ENCODE results near the gene HOXA7. TPM values are rescaled to one million over a fixed set of nuclear protein-coding genes. Genes with fewer than 3 reads are reported as not detected.

HOXA7 gene
- total and polyA plus RNA-seq, 4 experiments from 2014 or later = not detected

- Mint-ChIP-seq H3K4me1 (peaks cover 0 to 5% (median 3%) of the 10 kb centered on the region in 4 donors), H3K4me3 (peak overlapping the region in 2 of 8 donors; percentile 18 to 52), H3K27ac (no peak overlapping the region), H3K36me3 (no peaks in the 10 kb centered on the region), H3K27me3 (peaks cover 22 to 37% of the 10 kb centered on the region in 2 donors), H3K9me3 (no peaks in the 10 kb centered on the region)
- Histone ChIP-seq H3K4me1 (ENCODE audit: insufficient read depth, low read length) (no peaks in the 10 kb centered on the region), H3K36me3 (ENCODE audit: insufficient read depth, low read length) (no peaks in the 10 kb centered on the region), H3K27ac (ENCODE audit: low read depth, low read length) (no peak overlapping the region), H3K9me3 (ENCODE audit: control insufficient read depth in 1 of 2, low read length in 2 of 2) (no peaks in the 10 kb centered on the region), H3K27me3 (ENCODE audit: insufficient read depth, low read length) (peaks cover 16% of the 10 kb centered on the region), H3K4me3 (ENCODE audit: low read length in 2 of 2) (no peak overlapping the region)
- no peak for DNase-seq
- intact Hi-C loops (cut with micrococcal nuclease) = no loop called here
- POLR2A ChIA-PET (ENCODE audit: partially characterized antibody) = no interaction called here
- CTCF ChIA-PET (ENCODE audit: partially characterized antibody) = no interaction called here
Measured at GRCh38 chr7:27142580-27143022, 13.9 kb downstream of the HOXA7 start.

DNA sequence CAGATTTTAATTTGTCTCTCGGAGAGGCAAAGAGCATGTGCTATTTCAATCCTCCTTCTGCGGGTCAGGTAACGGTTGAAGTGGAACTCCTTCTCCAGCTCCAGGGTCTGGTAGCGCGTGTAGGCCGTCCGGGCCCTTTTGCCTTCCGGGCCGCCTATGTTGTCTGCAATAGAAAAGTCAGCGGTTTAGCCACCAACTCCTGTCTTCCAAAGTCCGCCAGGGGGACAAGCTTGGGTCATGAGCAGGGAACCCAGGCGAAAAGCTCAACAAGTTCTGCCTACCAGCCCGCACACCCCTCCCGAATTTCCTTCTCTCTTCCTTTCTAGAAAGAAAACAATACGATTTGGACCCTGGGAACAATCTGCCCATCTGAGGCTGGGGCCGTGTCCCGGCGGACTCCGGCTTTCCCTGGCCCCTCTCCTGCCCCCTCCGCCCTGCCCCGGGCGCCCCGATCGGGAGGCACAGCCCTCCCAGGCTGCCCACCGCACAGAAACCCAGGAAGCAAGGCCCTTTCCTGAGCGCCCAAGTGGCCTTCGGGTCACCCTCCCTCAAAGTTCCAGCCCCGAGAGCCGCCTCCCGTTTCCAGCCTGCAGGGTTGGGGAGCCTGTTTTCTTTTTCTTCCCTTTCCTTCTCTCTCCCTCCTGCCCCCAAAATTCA, 14.4 kb downstream of the HOXA7 start:
- intact Hi-C loops (cut with micrococcal nuclease) = no loop called here
- no peaks in the 10 kb centered on the region for H3K4me1 ChIP-seq (ENCODE audit: insufficient read depth, low read length)
- Mint-ChIP-seq H3K9me3 (no peaks in the 10 kb centered on the region), H3K27me3 (peaks cover 21 to 37% of the 10 kb centered on the region in 2 donors), H3K4me1 (peaks cover 0 to 2% (median under 1%) of the 10 kb centered on the region in 4 donors), H3K4me3 (no peak overlapping the region), H3K36me3 (no peaks in the 10 kb centered on the region), H3K27ac (no peak overlapping the region)
- CTCF ChIA-PET (ENCODE audit: partially characterized antibody) = interaction anchor here (0.9 to 2.8 kb wide), 3 partner anchors 8 to 1245 kb away, joined by 3 to 17 read pairs (median 4); no protein-coding TSS in a partner anchor
- H3K27me3 ChIP-seq (ENCODE audit: insufficient read depth, low read length) = peaks cover 15% of the 10 kb centered on the region
- no peaks in the 10 kb centered on the region for H3K36me3 ChIP-seq (ENCODE audit: insufficient read depth, low read length)
- H3K27ac ChIP-seq (ENCODE audit: low read depth, low read length) = no peak overlapping the region
- no peak for DNase-seq
- no peak overlapping the region for H3K4me3 ChIP-seq (ENCODE audit: low read length in 2 of 2)
- H3K9me3 ChIP-seq (ENCODE audit: control insufficient read depth in 1 of 2, low read length in 2 of 2) = no peaks in the 10 kb centered on the region
- POLR2A ChIA-PET (ENCODE audit: partially characterized antibody) = no interaction called here

DNA sequence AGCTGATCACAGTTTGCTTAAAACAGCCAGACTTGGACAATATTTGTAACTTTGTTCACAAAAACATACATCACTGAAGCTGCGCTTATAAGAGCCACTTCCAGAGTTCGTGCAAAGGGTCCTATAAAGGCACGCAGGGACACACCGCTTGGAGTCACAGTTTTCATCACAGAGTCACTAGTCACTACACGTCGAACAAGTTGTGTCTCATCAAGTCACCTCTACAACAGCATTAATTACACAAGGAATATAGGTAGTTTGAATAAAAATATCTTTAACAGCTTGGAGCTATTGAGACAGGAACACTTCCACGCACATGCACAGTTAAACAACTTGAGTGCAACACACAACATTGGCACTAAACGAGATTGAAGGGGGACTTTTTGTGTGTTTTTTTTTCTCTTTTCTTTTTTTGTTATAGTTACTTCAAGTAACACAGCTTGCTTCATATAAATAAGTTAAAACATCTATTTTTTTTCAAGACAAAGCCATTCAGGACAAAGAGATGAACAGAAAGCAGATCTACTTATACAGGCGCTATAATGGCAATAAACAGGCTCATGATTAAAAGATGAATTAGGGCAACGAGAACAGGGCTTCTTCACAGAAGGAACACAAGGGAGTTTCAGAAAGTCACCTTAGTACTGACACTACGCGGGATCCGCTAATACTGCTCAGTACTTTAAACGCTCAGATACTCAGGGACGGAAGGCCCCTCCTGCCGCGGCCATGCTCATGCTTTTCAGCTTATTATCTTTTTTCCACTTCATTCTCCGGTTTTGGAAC, 15.1 kb downstream of the HOXA7 start:
- Mint-ChIP-seq H3K4me1 (no peaks in the 10 kb centered on the region), H3K27ac (no peak overlapping the region), H3K27me3 (peaks cover 17 to 35% of the 10 kb centered on the region in 2 donors), H3K4me3 (no peak overlapping the region), H3K9me3 (no peaks in the 10 kb centered on the region), H3K36me3 (no peaks in the 10 kb centered on the region)
- no peak overlapping the region for H3K27ac ChIP-seq (ENCODE audit: low read depth, low read length)
- H3K4me1 ChIP-seq (ENCODE audit: insufficient read depth, low read length) = no peaks in the 10 kb centered on the region
- POLR2A ChIA-PET (ENCODE audit: partially characterized antibody) = no interaction called here
- H3K27me3 ChIP-seq (ENCODE audit: insufficient read depth, low read length) = peaks cover 14% of the 10 kb centered on the region
- intact Hi-C loops (cut with micrococcal nuclease) = no loop called here
- CTCF ChIA-PET (ENCODE audit: partially characterized antibody) = interaction anchor here (0.6 to 2.8 kb wide), 5 partner anchors 9 to 1245 kb away, joined by 3 to 17 read pairs (median 3); no protein-coding TSS in a partner anchor
- DNase-seq = no peak
- H3K9me3 ChIP-seq (ENCODE audit: control insufficient read depth in 1 of 2, low read length in 2 of 2) = no peaks in the 10 kb centered on the region
- H3K4me3 ChIP-seq (ENCODE audit: low read length in 2 of 2) = no peak overlapping the region
- H3K36me3 ChIP-seq (ENCODE audit: insufficient read depth, low read length) = no peaks in the 10 kb centered on the region

- Histone ChIP-seq H3K27ac (ENCODE audit: low read depth, low read length) (no peak overlapping the region), H3K9me3 (ENCODE audit: control insufficient read depth in 1 of 2, low read length in 2 of 2) (no peaks in the 10 kb centered on the region), H3K27me3 (ENCODE audit: insufficient read depth, low read length) (peaks cover 9% of the 10 kb centered on the region), H3K4me1 (ENCODE audit: insufficient read depth, low read length) (no peaks in the 10 kb centered on the region), H3K36me3 (ENCODE audit: insufficient read depth, low read length) (no peaks in the 10 kb centered on the region), H3K4me3 (ENCODE audit: low read length in 2 of 2) (no peak overlapping the region)
- intact Hi-C loops (cut with micrococcal nuclease) = no loop called here
- no peak for DNase-seq
- no peaks in the 10 kb centered on the region for H3K36me3 Mint-ChIP-seq
- no peaks in the 10 kb centered on the region for H3K4me1 Mint-ChIP-seq
- peaks cover 23 to 38% of the 10 kb centered on the region in 2 donors for H3K27me3 Mint-ChIP-seq
- H3K27ac Mint-ChIP-seq = no peak overlapping the region
- H3K4me3 Mint-ChIP-seq = no peak overlapping the region
- ChIA-PET CTCF (ENCODE audit: partially characterized antibody) (interaction anchor here (0.6 to 2.8 kb wide), 3 partner anchors 10 to 42 kb away, joined by 3 to 17 read pairs (median 4); no protein-coding TSS in a partner anchor), POLR2A (ENCODE audit: partially characterized antibody) (no interaction called here)
- no peaks in the 10 kb centered on the region for H3K9me3 Mint-ChIP-seq
Measured at GRCh38 chr7:27140126-27140857, 16.2 kb downstream of the HOXA7 start.

GRCh38 chr7:27139334-27140125, 16.9 kb downstream of the HOXA7 start:
- peaks cover 30 to 36% of the 10 kb centered on the region in 2 donors for H3K27me3 Mint-ChIP-seq
- CTCF ChIA-PET (ENCODE audit: partially characterized antibody) = interaction anchor here (2.8 kb wide), 1 partner anchor 11 kb away, joined by 17 read pairs; no protein-coding TSS in a partner anchor

DNA sequence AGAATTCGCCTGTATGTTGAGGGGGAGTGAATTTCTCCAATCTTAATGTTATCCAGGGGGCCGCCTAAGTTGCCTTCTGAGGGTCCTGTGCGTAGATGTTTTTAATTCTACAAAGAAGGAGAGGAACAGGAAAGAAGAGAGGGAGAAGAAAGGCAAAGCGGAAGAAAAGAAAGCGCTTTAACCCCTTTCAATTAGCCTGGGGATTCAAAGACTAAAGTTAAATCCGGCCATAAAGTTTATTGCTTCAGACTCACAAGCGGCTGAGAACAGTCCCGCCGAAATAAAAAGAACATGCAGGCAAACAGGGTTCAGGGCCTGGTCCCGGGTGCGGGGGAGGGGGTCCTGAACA, 17.5 kb downstream of the HOXA7 start:
- Mint-ChIP-seq H3K36me3 (no peaks in the 10 kb centered on the region), H3K27ac (no peak overlapping the region), H3K4me3 (no peak overlapping the region), H3K4me1 (no peaks in the 10 kb centered on the region), H3K9me3 (no peaks in the 10 kb centered on the region), H3K27me3 (peaks cover 32 to 40% of the 10 kb centered on the region in 2 donors)
- no peaks in the 10 kb centered on the region for H3K9me3 ChIP-seq (ENCODE audit: control insufficient read depth in 1 of 2, low read length in 2 of 2)
- peaks cover 9% of the 10 kb centered on the region for H3K27me3 ChIP-seq (ENCODE audit: insufficient read depth, low read length)
- ChIA-PET POLR2A (ENCODE audit: partially characterized antibody) (no interaction called here), CTCF (ENCODE audit: partially characterized antibody) (no interaction called here)
- intact Hi-C loops (cut with micrococcal nuclease) = no loop called here
- H3K27ac ChIP-seq (ENCODE audit: low read depth, low read length) = no peak overlapping the region
- H3K4me3 ChIP-seq (ENCODE audit: low read length in 2 of 2) = no peak overlapping the region
- DNase-seq = no peak
- no peaks in the 10 kb centered on the region for H3K4me1 ChIP-seq (ENCODE audit: insufficient read depth, low read length)
- H3K36me3 ChIP-seq (ENCODE audit: insufficient read depth, low read length) = no peaks in the 10 kb centered on the region

More at GRCh38 chr7:27139334-27140125, 16.9 kb downstream of the HOXA7 start:
- Mint-ChIP-seq H3K4me1 (no peaks in the 10 kb centered on the region), H3K4me3 (no peak overlapping the region), H3K9me3 (no peaks in the 10 kb centered on the region), H3K36me3 (no peaks in the 10 kb centered on the region), H3K27ac (no peak overlapping the region)
- Histone ChIP-seq H3K36me3 (ENCODE audit: insufficient read depth, low read length) (no peaks in the 10 kb centered on the region), H3K4me3 (ENCODE audit: low read length in 2 of 2) (no peak overlapping the region), H3K27me3 (ENCODE audit: insufficient read depth, low read length) (peaks cover 9% of the 10 kb centered on the region), H3K27ac (ENCODE audit: low read depth, low read length) (no peak overlapping the region), H3K4me1 (ENCODE audit: insufficient read depth, low read length) (no peaks in the 10 kb centered on the region), H3K9me3 (ENCODE audit: control insufficient read depth in 1 of 2, low read length in 2 of 2) (no peaks in the 10 kb centered on the region)
- POLR2A ChIA-PET (ENCODE audit: partially characterized antibody) = no interaction called here
- peak in 1 of 5 donors; percentile 36 for DNase-seq
- intact Hi-C loops (cut with micrococcal nuclease) = no loop called here

Data from CD4-positive, alpha-beta memory T cell (primary cell).